Measurements from ENCODE around the gene SH3GL1. TPM values are rescaled to one million over a fixed set of nuclear protein-coding genes. Genes with fewer than 3 reads are reported as not detected.

The SH3GL1 gene
- polyA plus RNA-seq, 2 of the 4 experiments (the other 2 are of a cell fraction): 20.1 to 34.7 TPM

DNA sequence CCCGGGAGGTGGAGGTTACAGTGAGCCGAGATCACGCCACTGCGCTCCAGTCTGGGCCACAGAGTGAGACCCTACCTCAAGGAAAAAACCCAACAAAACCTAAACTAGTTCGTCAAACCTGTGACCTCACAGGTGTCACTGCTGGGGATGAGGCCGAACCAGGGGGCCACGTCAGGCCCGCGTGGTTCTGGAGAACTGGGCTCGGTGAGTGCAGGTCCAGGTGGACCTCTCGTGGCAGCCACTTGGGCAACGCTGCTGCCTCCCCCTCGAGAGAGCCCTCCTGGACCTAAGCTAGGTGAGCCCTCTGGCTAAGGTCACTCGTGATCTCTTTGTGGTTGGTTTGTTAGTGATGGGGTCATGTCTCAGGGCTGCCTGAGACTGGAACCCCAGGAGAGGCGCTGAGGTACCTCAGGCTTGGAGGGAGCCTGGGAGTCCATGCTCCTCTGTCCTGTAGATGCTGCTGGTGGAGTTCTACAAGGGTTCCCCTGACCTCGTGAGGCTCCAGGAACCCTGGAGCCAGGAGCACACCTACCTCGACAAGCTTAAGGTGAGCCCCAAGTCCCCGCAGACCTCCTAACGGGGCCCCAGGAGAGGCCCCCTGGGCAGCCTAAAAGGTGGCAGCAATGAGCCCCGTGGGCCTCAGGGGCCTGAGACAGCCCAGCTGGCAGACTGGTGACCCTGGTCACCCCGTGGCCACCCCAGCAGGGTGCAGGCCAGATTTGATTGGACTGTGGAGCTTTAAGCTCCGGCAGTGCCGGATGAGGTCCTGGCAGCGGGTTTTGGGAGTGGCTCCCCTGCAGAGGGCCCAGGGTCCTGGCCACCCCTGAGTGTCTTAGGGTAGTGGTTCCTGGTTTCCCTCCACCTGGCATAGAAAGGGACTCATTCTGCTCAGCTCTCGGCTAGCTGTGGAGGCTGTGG is 41.4 kb downstream of the SH3GL1 start:
- no peak for ATAC-seq

DNA sequence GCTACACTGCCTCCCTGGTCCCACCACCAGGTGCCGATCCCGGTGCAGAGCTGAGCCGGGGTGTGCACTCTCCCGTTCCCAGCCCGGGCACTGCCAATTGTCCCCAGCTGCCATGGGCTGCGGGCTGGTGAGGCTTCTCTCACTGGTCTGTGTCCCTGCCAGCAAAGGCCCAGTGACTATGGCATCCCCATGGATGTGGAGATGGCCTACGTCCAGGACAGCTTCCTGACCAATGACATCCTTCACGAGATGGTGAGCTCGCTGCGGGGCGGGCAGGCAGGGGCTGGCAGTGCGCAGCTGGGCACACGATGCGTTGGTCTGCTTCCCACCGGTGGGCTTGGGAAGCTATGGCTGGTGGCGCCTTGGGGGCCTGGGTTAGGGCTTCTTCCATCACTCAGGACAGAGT is 42.4 kb downstream of the SH3GL1 start:
- ATAC-seq: no peak; a peak in 1 of 6 replicates
- H3K4me2 ChIP-seq: no peak overlapping the region
- no peaks in the 10 kb centered on the region for H3K9me3 ChIP-seq
- H3K27ac ChIP-seq: no peak overlapping the region
- 100% methylated on average over 13 of the region's 16 CpGs for WGBS (ENCODE audit: missing lambda C conversion rate)
- H3K4me3 ChIP-seq: no peak overlapping the region
- CTCF ChIA-PET: interaction anchor here (0.5 to 2.1 kb wide), 2 partner anchors 17 to 74 kb away, joined by 3 to 7 read pairs; no protein-coding TSS in a partner anchor
- POLR2A ChIA-PET: no interaction called here
- no peak for TF ChIP-seq CHD4 (IDR thresholded peaks at IDR 0.05; ENCODE audit: borderline replicate concordance)
- TF ChIP-seq ZC3H11A (IDR thresholded peaks at IDR 0.05): no peak
- TF ChIP-seq, protein P1, sequence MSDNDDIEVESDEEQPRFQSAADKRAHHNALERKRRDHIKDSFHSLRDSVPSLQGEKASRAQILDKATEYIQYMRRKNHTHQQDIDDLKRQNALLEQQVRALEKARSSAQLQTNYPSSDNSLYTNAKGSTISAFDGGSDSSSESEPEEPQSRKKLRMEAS (IDR thresholded peaks at IDR 0.05): no peak
- TF ChIP-seq, protein P2, sequence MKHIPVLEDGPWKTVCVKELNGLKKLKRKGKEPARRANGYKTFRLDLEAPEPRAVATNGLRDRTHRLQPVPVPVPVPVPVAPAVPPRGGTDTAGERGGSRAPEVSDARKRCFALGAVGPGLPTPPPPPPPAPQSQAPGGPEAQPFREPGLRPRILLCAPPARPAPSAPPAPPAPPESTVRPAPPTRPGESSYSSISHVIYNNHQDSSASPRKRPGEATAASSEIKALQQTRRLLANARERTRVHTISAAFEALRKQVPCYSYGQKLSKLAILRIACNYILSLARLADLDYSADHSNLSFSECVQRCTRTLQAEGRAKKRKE (CRISPR knock-in tag; IDR thresholded peaks at IDR 0.05; ENCODE audit: low read depth): no peak
- TF ChIP-seq NR3C1 (IDR thresholded peaks at IDR 0.05): no peak
- no peak for TF ChIP-seq HDAC2 (IDR thresholded peaks at IDR 0.05)
- no peak for TF ChIP-seq SREBF2 (IDR thresholded peaks at IDR 0.05)
- TF ChIP-seq HOXB13 (CRISPR knock-in tag; IDR thresholded peaks at IDR 0.05; ENCODE audit: low read depth): no peak
- TF ChIP-seq NPAS2 (CRISPR knock-in tag; IDR thresholded peaks at IDR 0.05; ENCODE audit: borderline replicate concordance): no peak
- no peak for TF ChIP-seq CEBPB (IDR thresholded peaks at IDR 0.05)
- TF ChIP-seq, protein P3, sequence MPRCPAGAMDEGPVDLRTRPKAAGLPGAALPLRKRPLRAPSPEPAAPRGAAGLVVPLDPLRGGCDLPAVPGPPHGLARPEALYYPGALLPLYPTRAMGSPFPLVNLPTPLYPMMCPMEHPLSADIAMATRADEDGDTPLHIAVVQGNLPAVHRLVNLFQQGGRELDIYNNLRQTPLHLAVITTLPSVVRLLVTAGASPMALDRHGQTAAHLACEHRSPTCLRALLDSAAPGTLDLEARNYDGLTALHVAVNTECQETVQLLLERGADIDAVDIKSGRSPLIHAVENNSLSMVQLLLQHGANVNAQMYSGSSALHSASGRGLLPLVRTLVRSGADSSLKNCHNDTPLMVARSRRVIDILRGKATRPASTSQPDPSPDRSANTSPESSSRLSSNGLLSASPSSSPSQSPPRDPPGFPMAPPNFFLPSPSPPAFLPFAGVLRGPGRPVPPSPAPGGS (IDR thresholded peaks at IDR 0.05): no peak
- FAIRE-seq: no peak
- no peak for DNase-seq (ENCODE audit: low read depth in 1 of 2, low spot score in 1 of 2)
- peaks cover 14% of the 10 kb centered on the region for H3K4me1 ChIP-seq

More for the DNA sequence above, 41.4 kb downstream of the SH3GL1 start:
- DNase-seq (ENCODE audit: low read depth in 1 of 2, low spot score in 1 of 2) (no peak), FAIRE-seq (no peak)
- Histone ChIP-seq H3K4me3 (no peak overlapping the region), H3K4me2 (no peak overlapping the region), H3K27ac (no peak overlapping the region), H3K9me3 (no peaks in the 10 kb centered on the region), H3K4me1 (peaks cover 14% of the 10 kb centered on the region)
- POLR2A ChIA-PET: no interaction called here
- TF ChIP-seq RFX5 (IDR thresholded peaks at IDR 0.05): no peak
- TF ChIP-seq, protein P4, sequence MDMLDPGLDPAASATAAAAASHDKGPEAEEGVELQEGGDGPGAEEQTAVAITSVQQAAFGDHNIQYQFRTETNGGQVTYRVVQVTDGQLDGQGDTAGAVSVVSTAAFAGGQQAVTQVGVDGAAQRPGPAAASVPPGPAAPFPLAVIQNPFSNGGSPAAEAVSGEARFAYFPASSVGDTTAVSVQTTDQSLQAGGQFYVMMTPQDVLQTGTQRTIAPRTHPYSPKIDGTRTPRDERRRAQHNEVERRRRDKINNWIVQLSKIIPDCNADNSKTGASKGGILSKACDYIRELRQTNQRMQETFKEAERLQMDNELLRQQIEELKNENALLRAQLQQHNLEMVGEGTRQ (IDR thresholded peaks at IDR 0.05): no peak
- TF ChIP-seq, protein P5, sequence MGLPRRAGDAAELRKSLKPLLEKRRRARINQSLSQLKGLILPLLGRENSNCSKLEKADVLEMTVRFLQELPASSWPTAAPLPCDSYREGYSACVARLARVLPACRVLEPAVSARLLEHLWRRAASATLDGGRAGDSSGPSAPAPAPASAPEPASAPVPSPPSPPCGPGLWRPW (IDR thresholded peaks at IDR 0.05): no peak
- TF ChIP-seq KDM5A (IDR thresholded peaks at IDR 0.05): no peak
- no peak for TF ChIP-seq MYC (IDR thresholded peaks at IDR 0.05; ENCODE audit: borderline replicate concordance, low read length)
- TF ChIP-seq RAD21 (conservative IDR thresholded peaks at IDR 0.05 in 1 of 2, IDR thresholded peaks at IDR 0.05 in 1 of 2): no peak
- no peak for TF ChIP-seq ESRRA (IDR thresholded peaks at IDR 0.05; ENCODE audit: borderline replicate concordance, low read length)
- TF ChIP-seq, protein P6, sequence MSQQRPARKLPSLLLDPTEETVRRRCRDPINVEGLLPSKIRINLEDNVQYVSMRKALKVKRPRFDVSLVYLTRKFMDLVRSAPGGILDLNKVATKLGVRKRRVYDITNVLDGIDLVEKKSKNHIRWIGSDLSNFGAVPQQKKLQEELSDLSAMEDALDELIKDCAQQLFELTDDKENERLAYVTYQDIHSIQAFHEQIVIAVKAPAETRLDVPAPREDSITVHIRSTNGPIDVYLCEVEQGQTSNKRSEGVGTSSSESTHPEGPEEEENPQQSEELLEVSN (IDR thresholded peaks at IDR 0.05; ENCODE audit: borderline replicate concordance, low read depth): no peak
- TF ChIP-seq ZSCAN20 (CRISPR knock-in tag; IDR thresholded peaks at IDR 0.05): no peak
- TF ChIP-seq JUN (IDR thresholded peaks at IDR 0.05): no peak
- no peak for TF ChIP-seq NFE2L2 (conservative IDR thresholded peaks at IDR 0.05; ENCODE audit: low read length)
- TF ChIP-seq EP300 (IDR thresholded peaks at IDR 0.05): no peak
- TF ChIP-seq EHMT2 (IDR thresholded peaks at IDR 0.05; ENCODE audit: low read depth): no peak
- no peak for TF ChIP-seq RCOR1 (IDR thresholded peaks at IDR 0.05; ENCODE audit: low read depth, low read length)
- TF ChIP-seq FOXS1 (CRISPR knock-in tag; IDR thresholded peaks at IDR 0.05): no peak
- 90% methylated on average over 9 of the region's 25 CpGs for WGBS (ENCODE audit: missing lambda C conversion rate)
- CTCF ChIA-PET: interaction anchor here (0.8 to 6.2 kb wide), 4 partner anchors 16 to 91 kb away, joined by 3 to 51 read pairs (median 6); partner anchors contain the start of gene SH3GL1
